ENCODE measurements around the gene RIMS1. TPM values are rescaled to one million over a fixed set of nuclear protein-coding genes. Genes with fewer than 3 reads are reported as not detected.

RIMS1 gene
- total and polyA plus RNA-seq, 9 of the 15 experiments (the other 6 are each of a cell fraction or from before 2014, with no cell fraction given) = not detected

GRCh38 chr6:72350296-72350881 lies 464.0 kb downstream of the RIMS1 start:
- POLR2A ChIA-PET = no interaction called here
- no TSS peak for BruUV-seq (replicated peaks)
- no peaks in the 10 kb centered on the region for H3K79me2 ChIP-seq (ENCODE audit: control insufficient read depth, insufficient read depth, low read length)
- H3K4me3 ChIP-seq = no peak overlapping the region
- intact Hi-C loops (cut with micrococcal nuclease) (no loop called here), in situ Hi-C loops (cut with MboI) (no loop called here)
- H3K4me2 ChIP-seq (ENCODE audit: insufficient read depth, low read length) = no peak overlapping the region
- TF ChIP-seq NKRF (IDR thresholded peaks at IDR 0.05; ENCODE audit: borderline replicate concordance) (no peak), ZNF584 (CRISPR knock-in tag; IDR thresholded peaks at IDR 0.05; ENCODE audit: low read depth) (no peak), DIDO1 (tag; IDR thresholded peaks at IDR 0.05; ENCODE audit: low read depth) (no peak), TFE3 (CRISPR knock-in tag; IDR thresholded peaks at IDR 0.05) (no peak), ZNF263 (CRISPR knock-in tag; IDR thresholded peaks at IDR 0.05; ENCODE audit: borderline replicate concordance) (no peak), FIP1L1 (IDR thresholded peaks at IDR 0.05; ENCODE audit: low read depth, low read length, poor library complexity, severe bottlenecking) (no peak), ZNF707 (CRISPR knock-in tag; conservative IDR thresholded peaks at IDR 0.05) (no peak), BCL6 (CRISPR knock-in tag; IDR thresholded peaks at IDR 0.05) (no peak), UBTF (IDR thresholded peaks at IDR 0.05; ENCODE audit: borderline replicate concordance in 1 of 2, low read depth in 2 of 2, low read length in 2 of 2) (no peak)
- 6% methylated on average over 1 of the region's 1 CpG for WGBS (ENCODE audit: insufficient coverage, low coverage, missing lambda C conversion rate)
- no peak for DNase-seq (ENCODE audit: extremely low read depth in 1 of 4, low spot score in 3 of 4)
- H3K9me3 ChIP-seq (replicated peaks; ENCODE audit: control insufficient read depth, insufficient read depth, low read depth, low read length) = no peaks in the 10 kb centered on the region
- H3K27ac ChIP-seq (ENCODE audit: extremely low read depth, low read depth, low read length) = no peak overlapping the region
- H3K9ac ChIP-seq (ENCODE audit: insufficient read depth in 1 of 2, low read depth in 2 of 2, low read length in 2 of 2) = no peak overlapping the region
- H3K9me1 ChIP-seq (ENCODE audit: control insufficient read depth, insufficient read depth, low read length) = no peaks in the 10 kb centered on the region
- no peak overlapping the region for H2AFZ ChIP-seq (ENCODE audit: low read depth, low read length)
- H3K4me1 ChIP-seq (replicated peaks in 1 of 2; ENCODE audit: control insufficient read depth in 2 of 2, insufficient read depth in 2 of 2, low read length in 2 of 2) = no peaks in the 10 kb centered on the region
- CTCF ChIA-PET (ENCODE audit: low intra/inter-chr PET ratio) = no interaction called here
- no peaks in the 10 kb centered on the region for H3K36me3 ChIP-seq (ENCODE audit: control insufficient read depth, insufficient read depth, low read length)
- H3K27me3 ChIP-seq (ENCODE audit: control insufficient read depth in 2 of 2, insufficient read depth in 2 of 2, low read length in 2 of 2) = no peaks in the 10 kb centered on the region
- no peak for FAIRE-seq
- no peak for ATAC-seq
- H4K20me1 ChIP-seq (replicated peaks; ENCODE audit: control insufficient read depth, insufficient read depth, low read length) = no peaks in the 10 kb centered on the region
